NCI-H2171 (cell line): ENCODE measurements around the gene NACC1.

Experiments
- DNase-seq: peaks from one replicate; lab custom pipeline; 2025; lab: John Stamatoyannopoulos, UW

The NACC1 gene

DNA sequence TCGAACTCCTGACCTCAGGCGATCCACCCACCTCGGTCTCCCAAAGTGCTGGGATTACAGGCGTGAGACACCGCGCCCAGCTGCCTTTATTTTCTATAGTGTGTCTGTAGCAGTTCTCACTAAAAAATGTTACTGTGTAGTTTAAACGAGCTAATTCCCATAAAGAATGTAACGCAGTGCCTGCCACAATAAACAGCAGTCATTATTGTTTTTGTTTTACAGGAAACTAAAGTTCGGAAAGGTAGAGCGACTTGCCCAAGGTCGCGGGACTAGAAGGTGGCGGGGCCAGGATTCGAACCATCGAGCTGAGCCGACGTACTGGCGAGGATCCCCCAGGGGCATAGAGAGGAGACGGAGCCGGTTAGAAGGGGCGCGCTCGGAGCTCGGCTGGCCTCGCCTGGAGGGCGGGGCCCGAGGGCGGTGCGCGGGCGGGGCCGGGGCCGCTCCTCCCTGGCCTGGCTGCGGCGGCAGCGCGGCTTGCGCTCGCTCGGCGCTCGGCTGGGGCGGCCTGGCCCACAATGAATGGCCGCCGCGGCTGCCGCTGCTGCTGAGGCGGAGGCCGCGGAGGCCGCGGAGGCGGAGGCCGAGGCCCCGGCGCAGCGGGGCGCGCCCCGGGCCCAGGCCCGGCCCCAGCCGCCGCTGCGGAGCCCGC is at the start of gene NACC1:
Gene NACC1 (plus strand): TSS at position 493 of the 652 bp plus-strand sequence. CDS start 16,944 bp downstream, outside the sequence.
- peak; percentile 92 for DNase-seq

DNA sequence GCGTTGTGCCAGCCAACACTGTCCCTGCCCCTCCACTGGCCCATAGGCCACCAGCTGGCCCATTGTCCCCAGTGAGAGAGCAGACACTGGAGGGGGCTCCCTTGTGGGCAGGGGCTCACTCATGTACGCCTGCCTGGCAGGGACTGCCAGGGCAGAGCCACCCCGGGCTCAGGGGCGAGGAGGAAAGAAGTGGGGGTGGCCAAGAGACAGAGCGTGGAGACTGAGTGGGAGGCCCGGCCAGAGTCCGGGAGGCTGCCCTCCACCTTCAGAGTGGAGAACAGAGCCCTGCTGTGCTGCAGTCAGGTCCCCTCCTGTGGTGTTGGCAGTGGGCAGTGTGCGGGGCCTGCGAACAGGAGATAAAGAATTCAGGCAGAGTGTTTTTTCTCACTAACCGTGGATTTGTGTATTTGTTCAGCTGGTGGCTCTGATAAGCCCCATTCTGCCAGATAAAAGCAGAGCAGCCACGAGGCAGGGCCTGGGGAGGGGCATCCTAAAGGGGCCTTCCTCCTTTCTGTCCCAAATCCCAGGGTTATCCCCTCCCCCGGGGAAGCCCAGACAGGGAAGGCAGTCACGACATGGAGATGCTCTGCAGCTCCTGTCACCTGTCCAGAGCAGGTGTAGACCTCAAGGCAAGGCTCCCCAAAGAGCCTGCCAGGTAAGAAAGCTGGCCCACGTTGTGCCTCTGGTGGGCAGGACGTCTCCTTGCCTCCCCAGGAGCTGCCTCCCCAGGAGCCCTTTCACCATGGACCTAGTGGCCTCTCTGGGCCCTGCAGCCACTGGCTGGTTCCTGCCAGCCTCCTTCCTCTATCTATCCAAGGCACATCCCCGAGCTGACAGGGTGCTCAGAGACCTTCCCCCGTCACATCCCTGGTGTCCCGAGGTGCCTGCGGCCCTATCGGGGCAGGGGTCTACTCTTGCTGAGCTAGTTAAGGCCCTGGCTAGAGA is 48.4 kb upstream of the NACC1 start:
- DNase-seq: no peak

DNA sequence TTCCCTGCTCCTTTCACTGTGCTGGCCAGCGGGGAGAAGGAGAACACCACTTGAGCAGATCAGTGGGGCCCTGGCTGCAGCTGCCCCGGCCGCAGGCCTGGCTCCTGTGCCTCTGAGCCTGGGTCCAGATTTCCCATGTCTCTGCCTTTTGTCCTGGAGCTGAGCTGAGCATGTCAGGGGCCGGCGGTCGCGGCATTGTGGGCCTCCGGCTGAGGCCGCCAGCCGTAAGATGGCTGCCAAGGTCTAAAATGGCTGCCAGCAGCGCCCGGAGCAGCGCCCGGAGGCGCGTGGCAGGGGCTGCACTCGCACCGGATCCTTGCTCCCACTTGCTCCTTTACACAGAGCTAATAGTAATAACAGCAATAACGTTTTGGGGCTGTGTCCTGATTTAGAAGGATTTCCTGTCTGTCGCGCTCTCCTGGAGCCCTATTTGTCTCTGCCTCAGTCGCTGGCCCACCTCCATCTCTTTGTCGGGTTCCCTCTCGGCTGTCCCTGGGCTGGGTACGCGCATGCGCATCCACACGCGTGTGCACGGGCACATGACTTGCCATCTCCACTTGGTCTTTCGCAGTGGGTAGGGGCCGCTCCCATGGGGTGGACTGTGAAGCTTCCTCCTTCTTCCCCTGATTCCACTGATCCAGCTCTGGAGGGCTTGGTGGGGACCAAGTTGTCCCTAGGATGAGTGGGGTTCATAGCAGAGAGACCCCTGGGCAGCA is 47.5 kb upstream of the NACC1 start:
- DNase-seq: no peak

- DNase-seq: peak; percentile 43
Measured at GRCh38 chr19:13071444-13072187, 46.4 kb upstream of the NACC1 start.

DNA sequence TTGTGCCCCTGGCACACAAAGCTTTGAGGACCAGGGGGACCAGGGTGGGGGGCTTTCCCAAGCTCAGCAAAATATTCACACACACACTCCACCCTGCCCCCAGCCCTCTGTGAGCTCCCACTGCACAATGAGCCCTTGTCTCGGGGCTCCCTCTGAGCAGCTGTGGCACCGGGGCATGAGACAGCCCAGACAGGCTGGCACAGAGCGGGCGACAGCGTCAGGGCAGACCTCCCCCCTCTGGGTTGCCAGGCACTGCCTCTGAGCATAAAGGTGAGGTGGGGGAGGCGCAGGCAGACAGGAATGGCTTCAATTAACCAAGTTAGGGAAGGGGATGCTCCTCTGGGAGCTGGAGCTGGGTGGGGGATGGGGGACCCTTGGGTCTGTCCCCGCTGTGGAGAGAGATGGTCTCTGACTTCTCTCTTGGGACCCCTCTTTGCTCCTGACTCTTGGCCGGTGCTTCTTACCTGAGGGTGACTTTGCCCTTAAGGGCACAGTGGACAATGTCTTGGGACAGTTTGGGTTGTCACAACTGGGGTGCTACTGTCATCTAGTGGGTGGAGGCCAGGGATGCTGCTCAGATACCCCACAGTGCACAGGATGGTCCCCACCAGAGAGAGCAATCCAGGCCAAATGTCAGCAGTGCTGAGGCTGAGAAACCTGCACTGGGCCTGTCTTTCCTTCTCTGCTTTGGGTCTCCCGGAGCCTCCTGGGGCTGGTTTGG is 45.7 kb upstream of the NACC1 start:
- peak; percentile 43 for DNase-seq

GRCh38 chr19:13073263-13073662 is 44.8 kb upstream of the NACC1 start:
- DNase-seq: no peak

- DNase-seq: no peak
Measured at GRCh38 chr19:13074378-13074777, 43.7 kb upstream of the NACC1 start.

DNA sequence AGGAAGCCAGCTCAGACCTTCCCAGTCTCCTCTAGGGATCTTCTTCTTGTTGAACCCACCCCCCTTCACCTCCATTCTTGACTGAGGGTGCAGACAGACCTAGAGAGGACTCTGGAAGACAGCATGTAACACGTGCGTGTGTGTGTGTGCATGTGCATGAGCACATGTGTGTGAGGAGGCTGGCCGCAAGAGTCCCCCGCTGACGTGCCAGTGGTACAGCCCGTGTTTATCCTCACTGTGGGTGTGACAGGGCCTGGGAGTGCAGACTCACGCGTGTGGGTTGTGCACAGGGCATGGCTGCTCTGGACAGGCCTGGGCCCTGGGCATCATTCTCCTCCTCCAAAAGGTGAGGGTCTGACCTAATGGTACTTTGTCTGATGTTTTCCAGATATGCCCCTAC is 41.7 kb upstream of the NACC1 start:
- DNase-seq: no peak

- no peak for DNase-seq
Measured at GRCh38 chr19:13076787-13077186, 41.3 kb upstream of the NACC1 start.

- peak; percentile 73 for DNase-seq
Measured at GRCh38 chr19:13077240-13077639, 40.8 kb upstream of the NACC1 start.

- DNase-seq: no peak
Measured at GRCh38 chr19:13078381-13078780, 39.7 kb upstream of the NACC1 start.

GRCh38 chr19:13078897-13079541 is 39.0 kb upstream of the NACC1 start:
- peak; percentile 64 for DNase-seq

GRCh38 chr19:13079542-13079986 is 38.5 kb upstream of the NACC1 start:
- peak; percentile 68 for DNase-seq

GRCh38 chr19:13082192-13083007 is 35.7 kb upstream of the NACC1 start:
- DNase-seq: peak; percentile 79

- DNase-seq: no peak
Measured at GRCh38 chr19:13083008-13083404, 35.1 kb upstream of the NACC1 start.

DNA sequence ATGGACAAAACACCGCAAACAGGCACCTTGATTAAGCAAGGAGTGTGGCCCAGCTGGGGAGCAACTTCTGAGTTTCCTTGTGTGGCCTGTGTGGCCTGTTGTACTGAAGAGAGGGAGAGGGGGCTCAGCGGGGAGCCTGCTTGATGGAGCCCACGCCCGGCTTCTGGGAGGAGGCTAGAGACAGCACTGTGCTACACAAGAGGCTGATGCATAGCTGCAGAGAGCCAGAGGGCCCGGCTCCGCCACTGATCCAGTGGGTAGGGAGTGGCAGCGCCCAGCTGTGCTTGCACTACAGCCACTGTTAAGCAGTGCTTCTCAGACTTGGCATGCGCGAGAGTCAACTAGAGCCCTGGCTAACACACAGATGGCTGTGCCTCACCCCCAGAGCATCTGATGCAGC is 34.4 kb upstream of the NACC1 start:
- DNase-seq: no peak

GRCh38 chr19:13085666-13086065 is 32.4 kb upstream of the NACC1 start:
- DNase-seq: no peak

DNA sequence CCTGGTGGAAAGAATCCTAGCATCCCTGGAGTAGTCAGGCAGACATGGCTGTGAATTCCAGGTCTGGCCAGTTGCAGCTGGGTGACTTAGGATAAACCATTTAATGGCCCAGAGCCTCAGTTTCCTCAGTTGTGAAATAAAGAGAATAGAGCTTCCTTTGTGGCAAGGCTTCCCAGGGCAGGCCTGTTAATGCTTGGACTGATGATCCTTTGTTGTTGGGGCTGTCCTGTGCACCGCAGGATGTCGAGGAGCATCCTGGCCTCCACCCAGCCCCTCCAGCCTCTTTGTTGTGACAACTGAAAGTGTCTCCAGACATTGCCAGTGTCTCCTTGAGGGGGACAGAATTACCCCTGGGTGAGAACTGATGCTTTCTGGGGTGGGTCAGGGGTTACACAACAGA is 31.7 kb upstream of the NACC1 start:
- no peak for DNase-seq

- DNase-seq: no peak
Measured at GRCh38 chr19:13087295-13087694, 30.8 kb upstream of the NACC1 start.
